Measurements from ENCODE around the gene ATP13A2.

The ATP13A2 gene

GRCh38 chr1:17009706-17010105, 2.0 kb downstream of the ATP13A2 start:
- TF ChIP-seq USF1 (IDR thresholded peaks at IDR 0.05): no peak
- TF ChIP-seq NFIC (IDR thresholded peaks at IDR 0.05): no peak

GRCh38 chr1:17008208-17008855, 3.4 kb downstream of the ATP13A2 start:
- no peak for TF ChIP-seq MAX (IDR thresholded peaks at IDR 0.05)
- TF ChIP-seq EGR1 (IDR thresholded peaks at IDR 0.05): no peak
- TF ChIP-seq FOXM1 (IDR thresholded peaks at IDR 0.05; ENCODE audit: borderline replicate concordance, low read depth): no peak
- TF ChIP-seq TCF12 (IDR thresholded peaks at IDR 0.05; ENCODE audit: low read depth): no peak
- TF ChIP-seq TEAD4 (IDR thresholded peaks at IDR 0.05): no peak
- TF ChIP-seq CREB1 (IDR thresholded peaks at IDR 0.05; ENCODE audit: low read depth): no peak
- no peak for TF ChIP-seq CEBPB (IDR thresholded peaks at IDR 0.05)
- no peak for TF ChIP-seq RAD21 (IDR thresholded peaks at IDR 0.05; ENCODE audit: low read depth)
- TF ChIP-seq EP300 (IDR thresholded peaks at IDR 0.05; ENCODE audit: borderline replicate concordance): no peak
- no peak for TF ChIP-seq NFIC (IDR thresholded peaks at IDR 0.05)
- no peak for TF ChIP-seq YY1 (IDR thresholded peaks at IDR 0.05; ENCODE audit: low read depth)
- no peak for TF ChIP-seq TAF1 (IDR thresholded peaks at IDR 0.05; ENCODE audit: low read depth)
- TF ChIP-seq REST (IDR thresholded peaks at IDR 0.05; ENCODE audit: low read depth): no peak
- no peak for TF ChIP-seq USF1 (IDR thresholded peaks at IDR 0.05)
- TF ChIP-seq ZBTB7A (IDR thresholded peaks at IDR 0.05; ENCODE audit: low read depth): no peak

GRCh38 chr1:17007121-17007520, 4.6 kb downstream of the ATP13A2 start:
- no peak for TF ChIP-seq CEBPB (IDR thresholded peaks at IDR 0.05)
- no peak for TF ChIP-seq ZBTB7A (IDR thresholded peaks at IDR 0.05; ENCODE audit: low read depth)
- no peak for TF ChIP-seq NFIC (IDR thresholded peaks at IDR 0.05)
- no peak for TF ChIP-seq MAX (IDR thresholded peaks at IDR 0.05)
- TF ChIP-seq EGR1 (IDR thresholded peaks at IDR 0.05): no peak
- TF ChIP-seq USF1 (IDR thresholded peaks at IDR 0.05): no peak
- no peak for TF ChIP-seq RAD21 (IDR thresholded peaks at IDR 0.05; ENCODE audit: low read depth)
- TF ChIP-seq CREB1 (IDR thresholded peaks at IDR 0.05; ENCODE audit: low read depth): no peak
- no peak for TF ChIP-seq FOXM1 (IDR thresholded peaks at IDR 0.05; ENCODE audit: borderline replicate concordance, low read depth)
- no peak for TF ChIP-seq TEAD4 (IDR thresholded peaks at IDR 0.05)
- no peak for TF ChIP-seq REST (IDR thresholded peaks at IDR 0.05; ENCODE audit: low read depth)
- TF ChIP-seq TCF12 (IDR thresholded peaks at IDR 0.05; ENCODE audit: low read depth): no peak
- TF ChIP-seq YY1 (IDR thresholded peaks at IDR 0.05; ENCODE audit: low read depth): no peak
- no peak for TF ChIP-seq EP300 (IDR thresholded peaks at IDR 0.05; ENCODE audit: borderline replicate concordance)
- TF ChIP-seq TAF1 (IDR thresholded peaks at IDR 0.05; ENCODE audit: low read depth): no peak

GRCh38 chr1:17005365-17005740, 6.4 kb downstream of the ATP13A2 start:
- TF ChIP-seq MAX (IDR thresholded peaks at IDR 0.05) (no peak), TEAD4 (IDR thresholded peaks at IDR 0.05) (no peak)

GRCh38 chr1:17004466-17005364, 7.0 kb downstream of the ATP13A2 start:
- TF ChIP-seq EP300 (IDR thresholded peaks at IDR 0.05; ENCODE audit: borderline replicate concordance) (no peak), TAF1 (IDR thresholded peaks at IDR 0.05; ENCODE audit: low read depth) (no peak), RAD21 (IDR thresholded peaks at IDR 0.05; ENCODE audit: low read depth) (no peak), CREB1 (IDR thresholded peaks at IDR 0.05; ENCODE audit: low read depth) (no peak), USF1 (IDR thresholded peaks at IDR 0.05) (no peak), CEBPB (IDR thresholded peaks at IDR 0.05) (no peak), ZBTB7A (IDR thresholded peaks at IDR 0.05; ENCODE audit: low read depth) (no peak), FOXM1 (IDR thresholded peaks at IDR 0.05; ENCODE audit: borderline replicate concordance, low read depth) (no peak), TEAD4 (IDR thresholded peaks at IDR 0.05) (no peak), TCF12 (IDR thresholded peaks at IDR 0.05; ENCODE audit: low read depth) (no peak), YY1 (IDR thresholded peaks at IDR 0.05; ENCODE audit: low read depth) (no peak), EGR1 (IDR thresholded peaks at IDR 0.05) (no peak), NFIC (IDR thresholded peaks at IDR 0.05) (no peak), REST (IDR thresholded peaks at IDR 0.05; ENCODE audit: low read depth) (no peak), MAX (IDR thresholded peaks at IDR 0.05) (no peak)
